HCT116 (cell line): ENCODE measurements around the gene ACAP3.

Source experiments
- CEBPB ChIP-seq: IDR thresholded peaks from 2 replicates; pipeline ENCODE4 v1.6.1; 2012; ENCODE audit warnings: low read depth
- EGR1 ChIP-seq: IDR thresholded peaks from 2 replicates; pipeline ENCODE4 v1.6.1; 2012; ENCODE audit warnings: low read depth
- EZH2 ChIP-seq: fragments of 200-600 bp; sonication (generic); IDR thresholded peaks from 2 replicates; pipeline ENCODE4 v1.6.1; 2017; ENCODE audit warnings: antibody characterized with exemption, mixed run types
- EZH2phosphoT487 ChIP-seq: fragments of 200-600 bp; IDR thresholded peaks from 2 replicates; pipeline ENCODE4 v1.6.1; 2018; ENCODE audit warnings: antibody characterized with exemption, borderline replicate concordance
- JUND ChIP-seq: IDR thresholded peaks from 2 replicates; pipeline ENCODE4 v1.6.1; 2012
- POLR2A ChIP-seq: IDR thresholded peaks from 2 replicates; pipeline ENCODE4 v1.7.0; 2011; ENCODE audit warnings: borderline replicate concordance; ENCODE audit not compliant: insufficient read depth, insufficient read length; ENCODE audit errors: extremely low read depth
- RAD21 ChIP-seq: IDR thresholded peaks from 2 replicates; pipeline ENCODE4 v1.6.1; 2012; ENCODE audit warnings: low read depth, mild to moderate bottlenecking
- SIN3A ChIP-seq: IDR thresholded peaks from 2 replicates; pipeline ENCODE4 v1.6.1; 2012; ENCODE audit warnings: low read depth
- SP1 ChIP-seq: IDR thresholded peaks from 2 replicates; pipeline ENCODE4 v1.6.1; 2012; ENCODE audit warnings: low read depth
- SRF ChIP-seq: IDR thresholded peaks from 2 replicates; pipeline ENCODE4 v1.6.1; 2012; ENCODE audit warnings: low read depth
- TF ChIP-seq, protein P1 (sequence below), 3 experiments: fragments of 200-600 bp in 1 of 3; sonication (generic) in 1 of 3; IDR thresholded peaks in 2 of 3; conservative IDR thresholded peaks in 1 of 3; 2 replicates each; pipeline ENCODE4 v1.5.1; 2012 to 2017; ENCODE audit warnings: low read depth in 2 of 3, low read length in 2 of 3, antibody characterized with exemption in 1 of 3, borderline replicate concordance in 1 of 3, control low read depth in 1 of 3, mild to moderate bottlenecking in 1 of 3, mixed read lengths in 1 of 3, mixed run types in 1 of 3, moderate library complexity in 1 of 3; ENCODE audit not compliant: insufficient read depth in 1 of 3
- TF ChIP-seq, protein P2 (sequence below): IDR thresholded peaks from 2 replicates; pipeline ENCODE4 v1.6.1; 2012
- TF ChIP-seq, protein P3 (sequence below): IDR thresholded peaks from 2 replicates; pipeline ENCODE4 v1.6.1; 2012; ENCODE audit warnings: low read depth

GRCh38 chr1:1264026-1264425 lies 43.7 kb downstream of the ACAP3 start:
- TF ChIP-seq, protein P1, sequence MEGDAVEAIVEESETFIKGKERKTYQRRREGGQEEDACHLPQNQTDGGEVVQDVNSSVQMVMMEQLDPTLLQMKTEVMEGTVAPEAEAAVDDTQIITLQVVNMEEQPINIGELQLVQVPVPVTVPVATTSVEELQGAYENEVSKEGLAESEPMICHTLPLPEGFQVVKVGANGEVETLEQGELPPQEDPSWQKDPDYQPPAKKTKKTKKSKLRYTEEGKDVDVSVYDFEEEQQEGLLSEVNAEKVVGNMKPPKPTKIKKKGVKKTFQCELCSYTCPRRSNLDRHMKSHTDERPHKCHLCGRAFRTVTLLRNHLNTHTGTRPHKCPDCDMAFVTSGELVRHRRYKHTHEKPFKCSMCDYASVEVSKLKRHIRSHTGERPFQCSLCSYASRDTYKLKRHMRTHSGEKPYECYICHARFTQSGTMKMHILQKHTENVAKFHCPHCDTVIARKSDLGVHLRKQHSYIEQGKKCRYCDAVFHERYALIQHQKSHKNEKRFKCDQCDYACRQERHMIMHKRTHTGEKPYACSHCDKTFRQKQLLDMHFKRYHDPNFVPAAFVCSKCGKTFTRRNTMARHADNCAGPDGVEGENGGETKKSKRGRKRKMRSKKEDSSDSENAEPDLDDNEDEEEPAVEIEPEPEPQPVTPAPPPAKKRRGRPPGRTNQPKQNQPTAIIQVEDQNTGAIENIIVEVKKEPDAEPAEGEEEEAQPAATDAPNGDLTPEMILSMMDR (IDR thresholded peaks at IDR 0.05 in 2 of 3, conservative IDR thresholded peaks at IDR 0.05 in 1 of 3; ENCODE audit: borderline replicate concordance in 1 of 3, insufficient read depth in 1 of 3, low read depth in 2 of 3, low read length in 2 of 3) = no peak
- TF ChIP-seq POLR2A (no peak), CEBPB (no peak), EZH2phosphoT487 (no peak), SIN3A (no peak), EGR1 (no peak), JUND (no peak), RAD21 (no peak), SP1 (no peak), EZH2 (no peak), SRF (no peak)
- TF ChIP-seq, protein P2, sequence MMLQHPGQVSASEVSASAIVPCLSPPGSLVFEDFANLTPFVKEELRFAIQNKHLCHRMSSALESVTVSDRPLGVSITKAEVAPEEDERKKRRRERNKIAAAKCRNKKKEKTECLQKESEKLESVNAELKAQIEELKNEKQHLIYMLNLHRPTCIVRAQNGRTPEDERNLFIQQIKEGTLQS = no peak
- TF ChIP-seq, protein P3, sequence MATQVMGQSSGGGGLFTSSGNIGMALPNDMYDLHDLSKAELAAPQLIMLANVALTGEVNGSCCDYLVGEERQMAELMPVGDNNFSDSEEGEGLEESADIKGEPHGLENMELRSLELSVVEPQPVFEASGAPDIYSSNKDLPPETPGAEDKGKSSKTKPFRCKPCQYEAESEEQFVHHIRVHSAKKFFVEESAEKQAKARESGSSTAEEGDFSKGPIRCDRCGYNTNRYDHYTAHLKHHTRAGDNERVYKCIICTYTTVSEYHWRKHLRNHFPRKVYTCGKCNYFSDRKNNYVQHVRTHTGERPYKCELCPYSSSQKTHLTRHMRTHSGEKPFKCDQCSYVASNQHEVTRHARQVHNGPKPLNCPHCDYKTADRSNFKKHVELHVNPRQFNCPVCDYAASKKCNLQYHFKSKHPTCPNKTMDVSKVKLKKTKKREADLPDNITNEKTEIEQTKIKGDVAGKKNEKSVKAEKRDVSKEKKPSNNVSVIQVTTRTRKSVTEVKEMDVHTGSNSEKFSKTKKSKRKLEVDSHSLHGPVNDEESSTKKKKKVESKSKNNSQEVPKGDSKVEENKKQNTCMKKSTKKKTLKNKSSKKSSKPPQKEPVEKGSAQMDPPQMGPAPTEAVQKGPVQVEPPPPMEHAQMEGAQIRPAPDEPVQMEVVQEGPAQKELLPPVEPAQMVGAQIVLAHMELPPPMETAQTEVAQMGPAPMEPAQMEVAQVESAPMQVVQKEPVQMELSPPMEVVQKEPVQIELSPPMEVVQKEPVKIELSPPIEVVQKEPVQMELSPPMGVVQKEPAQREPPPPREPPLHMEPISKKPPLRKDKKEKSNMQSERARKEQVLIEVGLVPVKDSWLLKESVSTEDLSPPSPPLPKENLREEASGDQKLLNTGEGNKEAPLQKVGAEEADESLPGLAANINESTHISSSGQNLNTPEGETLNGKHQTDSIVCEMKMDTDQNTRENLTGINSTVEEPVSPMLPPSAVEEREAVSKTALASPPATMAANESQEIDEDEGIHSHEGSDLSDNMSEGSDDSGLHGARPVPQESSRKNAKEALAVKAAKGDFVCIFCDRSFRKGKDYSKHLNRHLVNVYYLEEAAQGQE = no peak
